Neutrophil (primary cell): ENCODE measurements around the gene FCN1.

Experiments
- H3K27ac ChIP-seq: fragments of 200-600 bp; sonication (generic); 2 replicates; pipeline ENCODE4 v1.5.1; 2016; ENCODE audit warnings: mild to moderate bottlenecking, moderate library complexity
- H3K27me3 ChIP-seq: fragments of 200-600 bp; sonication (generic); 2 replicates; pipeline ENCODE4 v1.6.0; 2016; ENCODE audit warnings: mild to moderate bottlenecking
- H3K36me3 ChIP-seq: fragments of 200-600 bp; sonication (generic); 2 replicates; pipeline ENCODE4 v1.5.1; 2017
- H3K4me1 ChIP-seq, 2 experiments: fragments of 200-600 bp in 1 of 2; sonication (generic) in 1 of 2; 1 replicate in 1 of 2; 2 replicates in 1 of 2; pipeline versions ENCODE4 v1.5.1 to v1.6.1; 2013 to 2016; ENCODE audit warnings: low read depth in 1 of 2, low read length in 1 of 2, mild to moderate bottlenecking in 1 of 2, moderate library complexity in 1 of 2; ENCODE audit not compliant: control insufficient read depth in 1 of 2, insufficient read depth in 1 of 2
- H3K4me3 ChIP-seq, 2 experiments: fragments of 200-600 bp in 1 of 2; sonication (generic) in 1 of 2; 1 replicate in 1 of 2; 2 replicates in 1 of 2; pipeline ENCODE4 v1.5.1; 2013 to 2016; ENCODE audit warnings: low read depth in 1 of 2, low read length in 1 of 2, mild to moderate bottlenecking in 1 of 2, moderate library complexity in 1 of 2
- H3K9me3 ChIP-seq: fragments of 200-600 bp; sonication (generic); 2 replicates; pipeline ENCODE4 v1.5.1; 2016
- CTCF ChIP-seq: fragments of 200-600 bp; sonication (generic); IDR thresholded peaks from 2 replicates; pipeline ENCODE4 v1.5.1; 2016; ENCODE audit warnings: antibody characterized with exemption

The FCN1 gene

GRCh38 chr9:134917431-134918373, at the start of gene FCN1:
Gene FCN1, minus strand, starts transcription at chr9:134917912. Its CDS starts 41 bp downstream, at chr9:134917871.
- Histone ChIP-seq H3K27me3 (no peaks in the 10 kb centered on the region), H3K9me3 (no peaks in the 10 kb centered on the region), H3K4me3 (peak within 1 kb of the TSS; percentile 79 to 95), H3K27ac (peak within 1 kb of the TSS; percentile 95), H3K4me1 (peaks cover 88 to 95% of the 10 kb centered on the region in 2 experiments), H3K36me3 (peaks cover 32% of the 10 kb centered on the region)
- TF ChIP-seq CTCF: no peak

- Histone ChIP-seq H3K4me1 (peaks cover 73 to 80% of the 10 kb centered on the region in 2 experiments), H3K27ac (peak overlapping the region; percentile 81), H3K27me3 (no peaks in the 10 kb centered on the region), H3K4me3 (peak overlapping the region in 1 of 2 experiments; percentile 16), H3K9me3 (no peaks in the 10 kb centered on the region), H3K36me3 (no peaks in the 10 kb centered on the region)
- TF ChIP-seq CTCF: no peak
Measured at GRCh38 chr9:134966697-134967546, 49.2 kb upstream of the FCN1 start.

GRCh38 chr9:134966270-134966669, 48.6 kb upstream of the FCN1 start:
- Histone ChIP-seq H3K27ac (peak overlapping the region; percentile 81), H3K4me3 (peak overlapping the region in 1 of 2 experiments; percentile 16), H3K27me3 (no peaks in the 10 kb centered on the region), H3K4me1 (peaks cover 73 to 79% of the 10 kb centered on the region in 2 experiments), H3K36me3 (no peaks in the 10 kb centered on the region), H3K9me3 (no peaks in the 10 kb centered on the region)
- no peak for TF ChIP-seq CTCF

GRCh38 chr9:134965851-134966250, 48.1 kb upstream of the FCN1 start:
- H3K9me3 ChIP-seq: no peaks in the 10 kb centered on the region
- peak overlapping the region in 1 of 2 experiments; percentile 16 for H3K4me3 ChIP-seq
- no peaks in the 10 kb centered on the region for H3K36me3 ChIP-seq
- peaks cover 73 to 77% of the 10 kb centered on the region in 2 experiments for H3K4me1 ChIP-seq
- no peak for TF ChIP-seq CTCF
- H3K27ac ChIP-seq: peak overlapping the region; percentile 81
- H3K27me3 ChIP-seq: no peaks in the 10 kb centered on the region

GRCh38 chr9:134965411-134965810, 47.7 kb upstream of the FCN1 start:
- Histone ChIP-seq H3K27ac (peak overlapping the region; percentile 81), H3K4me3 (peak overlapping the region in 1 of 2 experiments; percentile 16), H3K9me3 (no peaks in the 10 kb centered on the region), H3K27me3 (no peaks in the 10 kb centered on the region), H3K4me1 (peaks cover 73 to 77% of the 10 kb centered on the region in 2 experiments), H3K36me3 (no peaks in the 10 kb centered on the region)
- TF ChIP-seq CTCF: peak; percentile 15
